CD4-positive, alpha-beta T cell (primary cell): Measurements from ENCODE around the gene GLB1L. TPM values are rescaled to one million over a fixed set of nuclear protein-coding genes. Genes with fewer than 3 reads are reported as not detected.

ENCODE experiments used
- ATAC-seq: fragments of 200-7000 bp; cut with Tn5 transposase; one replicate; pipeline ENCODE4 v1.10.0; 2022; ENCODE audit warnings: mild to moderate bottlenecking; ENCODE audit not compliant: poor library complexity
- CTCF ChIA-PET: fragments of 350-600 bp; sonication (Branson Sonifier 250); formaldehyde crosslinking; loops from one replicate; lab custom pipeline; 2021; ENCODE audit warnings: antibody characterized with exemption, inconsistent platforms; lab: Charles Lee
- POLR2A ChIA-PET: fragments of 350-600 bp; sonication (Branson Sonifier 250); formaldehyde crosslinking; loops from one replicate; lab custom pipeline; 2021; ENCODE audit warnings: antibody characterized with exemption, inconsistent platforms; lab: Charles Lee
- DNase-seq, 14 experiments: peaks; one replicate each; pipeline ENCODE4 v3.0.0-alpha.2; 2013 to 2020; ENCODE audit warnings: mixed read lengths in 2 of 14
- H3K27ac ChIP-seq, 2 donors: one replicate each; pipeline versions ENCODE4 v1.5.1 to v1.7.0; 2013; ENCODE audit warnings: low read length in 2 of 2, low read depth in 1 of 2, mild to moderate bottlenecking in 1 of 2
- H3K27me3 ChIP-seq, 2 experiments: 1 replicate in 1 of 2; 2 replicates in 1 of 2; pipeline versions ENCODE4 v1.6.1 to v1.7.0; 2013; ENCODE audit warnings: low read length in 2 of 2, control low read depth in 1 of 2, mild to moderate bottlenecking in 1 of 2, moderate library complexity in 1 of 2; ENCODE audit not compliant: insufficient read depth in 2 of 2, control insufficient read depth in 1 of 2
- H3K36me3 ChIP-seq: one replicate; pipeline ENCODE4 v1.6.1; 2013; ENCODE audit warnings: low read length, control low read depth; ENCODE audit not compliant: insufficient read depth
- H3K4me1 ChIP-seq: one replicate; pipeline ENCODE4 v1.6.1; 2013; ENCODE audit warnings: low read length, control low read depth; ENCODE audit not compliant: insufficient read depth
- H3K4me3 ChIP-seq: one replicate; pipeline ENCODE4 v1.5.1; 2013; ENCODE audit warnings: mild to moderate bottlenecking, low read length, moderate library complexity
- H3K9me3 ChIP-seq, 2 experiments: 1 replicate in 1 of 2; 2 replicates in 1 of 2; pipeline versions ENCODE4 v1.6.1 to v1.7.0; 2013; ENCODE audit warnings: low read length in 2 of 2, mild to moderate bottlenecking in 2 of 2, control low read depth in 1 of 2, moderate library complexity in 1 of 2; ENCODE audit not compliant: control insufficient read depth in 1 of 2, insufficient read depth in 1 of 2
- H3K27ac Mint-ChIP-seq: one replicate; pipeline ENCODE4 v1.8.0; 2020; ENCODE audit warnings: mixed read lengths
- H3K27me3 Mint-ChIP-seq: one replicate; pipeline ENCODE4 v1.8.0; 2021; ENCODE audit warnings: mixed read lengths
- H3K36me3 Mint-ChIP-seq: one replicate; pipeline ENCODE4 v1.8.0; 2021; ENCODE audit warnings: low read depth, mixed read lengths
- H3K4me1 Mint-ChIP-seq: one replicate; pipeline ENCODE4 v1.8.0; 2021; ENCODE audit warnings: low read depth, mixed read lengths
- H3K4me3 Mint-ChIP-seq: one replicate; pipeline ENCODE4 v1.8.0; 2020; ENCODE audit warnings: mild to moderate bottlenecking, mixed read lengths
- H3K9me3 Mint-ChIP-seq: one replicate; pipeline ENCODE4 v1.8.0; 2020; ENCODE audit warnings: mixed read lengths
- intact Hi-C, 2 experiments: fragments of 100-400 bp; cut with DNase I in 1 of 2; cut with micrococcal nuclease in 1 of 2; formaldehyde crosslinking; loops; one replicate each; pipeline versions ENCODE4 v1.15.1 to v1.9.0; 2023 to 2025; cut with DNase I, micrococcal nuclease
- total RNA-seq, 174 experiments: library from RNA in 2 of 174; stranded (reverse) in 2 of 174; gene quantifications; one replicate each; pipeline ENCODE4 v1.2.3 and lab custom pipeline; 2021 to 2026
- TF ChIP-seq, protein P1 (sequence below): fragments of 200-600 bp; IDR thresholded peaks from one replicate; pipeline ENCODE4 v1.8.0; 2022; ENCODE audit warnings: antibody characterized with exemption, mild to moderate bottlenecking

GLB1L gene
- total RNA-seq, 2 experiments from 2014 or later = 2.4 to 3.0 TPM

DNA sequence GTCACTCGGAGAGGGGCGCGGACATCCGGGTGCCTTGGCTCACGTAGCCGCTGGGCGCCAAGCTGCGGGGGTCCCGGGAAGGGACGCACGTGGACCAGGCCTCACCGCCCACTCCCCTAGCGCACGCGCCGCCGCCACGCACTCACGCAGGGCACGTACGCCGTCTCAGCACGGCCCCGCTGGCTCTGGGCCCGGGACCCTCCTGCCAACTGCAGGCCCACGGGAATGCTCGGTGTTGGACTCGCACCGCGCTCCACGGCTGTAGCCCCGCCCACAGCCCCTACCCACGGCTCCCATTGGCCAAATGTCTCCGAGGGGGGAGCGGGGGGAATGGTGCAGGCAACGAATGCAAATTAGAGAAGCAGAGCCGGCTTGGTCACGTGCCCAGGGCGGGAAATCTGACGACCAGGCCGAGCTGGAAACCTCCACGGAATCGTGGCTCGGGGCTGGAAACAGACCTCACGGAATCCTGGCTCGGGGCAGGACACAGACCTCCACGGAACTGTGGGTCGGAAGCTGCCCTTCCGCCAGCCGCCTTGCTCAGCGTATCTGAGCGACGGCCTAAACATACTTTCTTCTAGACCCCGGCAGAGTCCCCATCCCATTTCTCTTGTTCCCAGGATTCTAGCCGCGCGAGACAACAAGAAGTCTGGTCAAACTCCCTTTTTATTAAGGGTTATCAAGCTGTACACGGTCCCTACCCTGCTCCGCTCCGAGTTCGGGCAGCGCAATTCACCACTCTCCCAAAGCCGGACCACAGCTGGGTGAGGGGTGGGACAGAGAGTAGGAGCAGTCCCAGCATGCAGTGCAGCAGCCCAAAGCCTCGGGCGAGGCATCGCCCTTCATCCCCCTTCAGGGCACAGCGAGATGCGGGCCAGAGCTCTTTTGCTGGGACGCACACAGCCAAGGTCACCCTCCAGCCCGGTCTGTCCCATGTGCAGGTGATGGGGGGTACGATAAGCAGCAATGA is 26.2 kb downstream of the GLB1L start, which contains the start of gene ABCB6:
Gene ABCB6 (minus strand): TSS at position 227 of the 970 bp plus-strand sequence. CDS start 285 bp downstream, outside the sequence.
- intact Hi-C loops = loop anchor here (1.0 to 5.0 kb wide), 3 partner anchors 9 to 33 kb away; partner anchors contain the start of genes TUBA4A (in 2 of the 2), TUBA4B (in 2 of the 2), ANKZF1 (in 1 of the 2) and ATG9A (in 1 of the 2)
- ATAC-seq (peak; percentile 92), DNase-seq (peak; percentile 67 to 93 (median 86))
- Mint-ChIP-seq H3K36me3 (peaks cover 58% of the 10 kb centered on the region), H3K4me3 (peak within 1 kb of the TSS; percentile 85), H3K9me3 (no peaks in the 10 kb centered on the region), H3K27ac (peak within 1 kb of the TSS; percentile 78), H3K4me1 (peaks cover 21% of the 10 kb centered on the region), H3K27me3 (no peaks in the 10 kb centered on the region)
- H3K27me3 ChIP-seq = no peaks in the 10 kb centered on the region
- CTCF ChIA-PET = interaction anchor here (1.0 to 2.8 kb wide), 5 partner anchors 26 to 189 kb away, joined by 3 to 16 read pairs (median 4); partner anchors contain the start of genes CNPPD1, GLB1L and STK16
- TF ChIP-seq, protein P1, sequence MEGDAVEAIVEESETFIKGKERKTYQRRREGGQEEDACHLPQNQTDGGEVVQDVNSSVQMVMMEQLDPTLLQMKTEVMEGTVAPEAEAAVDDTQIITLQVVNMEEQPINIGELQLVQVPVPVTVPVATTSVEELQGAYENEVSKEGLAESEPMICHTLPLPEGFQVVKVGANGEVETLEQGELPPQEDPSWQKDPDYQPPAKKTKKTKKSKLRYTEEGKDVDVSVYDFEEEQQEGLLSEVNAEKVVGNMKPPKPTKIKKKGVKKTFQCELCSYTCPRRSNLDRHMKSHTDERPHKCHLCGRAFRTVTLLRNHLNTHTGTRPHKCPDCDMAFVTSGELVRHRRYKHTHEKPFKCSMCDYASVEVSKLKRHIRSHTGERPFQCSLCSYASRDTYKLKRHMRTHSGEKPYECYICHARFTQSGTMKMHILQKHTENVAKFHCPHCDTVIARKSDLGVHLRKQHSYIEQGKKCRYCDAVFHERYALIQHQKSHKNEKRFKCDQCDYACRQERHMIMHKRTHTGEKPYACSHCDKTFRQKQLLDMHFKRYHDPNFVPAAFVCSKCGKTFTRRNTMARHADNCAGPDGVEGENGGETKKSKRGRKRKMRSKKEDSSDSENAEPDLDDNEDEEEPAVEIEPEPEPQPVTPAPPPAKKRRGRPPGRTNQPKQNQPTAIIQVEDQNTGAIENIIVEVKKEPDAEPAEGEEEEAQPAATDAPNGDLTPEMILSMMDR = no peak
- H3K4me3 ChIP-seq = peak within 1 kb of the TSS; percentile 70
- peaks cover 26% of the 10 kb centered on the region for H3K4me1 ChIP-seq
- H3K36me3 ChIP-seq = peaks cover 43% of the 10 kb centered on the region
- POLR2A ChIA-PET = interaction anchor here (0.5 to 6.7 kb wide), 15 partner anchors 10 to 76 kb away, joined by 3 to 63 read pairs (median 6); partner anchors contain the start of genes ANKZF1, ATG9A, CNPPD1 and DNAJB2
- H3K9me3 ChIP-seq = no peaks in the 10 kb centered on the region
- peak within 1 kb of the TSS in 1 of 2 donors; percentile 56 for H3K27ac ChIP-seq

DNA sequence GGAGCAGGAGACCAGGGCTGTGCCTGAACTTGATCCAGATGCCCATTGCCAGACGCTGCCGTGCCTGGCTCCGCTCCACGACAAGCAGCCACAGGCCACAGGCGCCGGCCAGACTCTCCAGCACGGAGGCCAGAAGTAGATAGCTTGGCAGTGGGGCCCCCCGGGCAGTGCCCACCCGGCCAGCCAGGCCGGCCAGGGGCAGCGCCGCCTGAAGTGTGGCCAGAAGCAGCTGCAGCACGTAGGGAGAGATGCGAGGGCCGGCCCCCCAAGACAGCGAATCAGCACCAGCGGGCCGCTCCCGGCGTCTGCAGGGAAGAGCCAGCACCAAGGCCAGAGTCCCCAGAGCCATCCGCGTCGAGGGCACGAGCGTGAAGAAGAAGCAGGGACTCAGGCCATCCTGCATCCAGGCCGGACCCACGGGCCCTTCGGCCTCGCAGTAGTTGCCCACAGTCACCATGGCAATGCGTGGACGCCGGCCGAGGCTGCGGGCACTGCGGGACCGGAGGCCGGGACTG is 27.0 kb downstream of the GLB1L start:
- POLR2A ChIA-PET = interaction anchor here (0.5 to 6.7 kb wide), 13 partner anchors 11 to 77 kb away, joined by 3 to 63 read pairs (median 7); partner anchors contain the start of genes ANKZF1, ATG9A, CNPPD1 and DNAJB2
- peaks cover 50% of the 10 kb centered on the region for H3K36me3 Mint-ChIP-seq
- peaks cover 18% of the 10 kb centered on the region for H3K4me1 Mint-ChIP-seq
- peak overlapping the region; percentile 85 for H3K4me3 Mint-ChIP-seq
- H3K36me3 ChIP-seq = peaks cover 35% of the 10 kb centered on the region
- peak overlapping the region; percentile 70 for H3K4me3 ChIP-seq
- intact Hi-C loops = loop anchor here (5.0 kb wide), 1 partner anchor 34 kb away; the partner anchor contains the start of genes TUBA4A (in 2 of the 2) and TUBA4B (in 2 of the 2)
- no peaks in the 10 kb centered on the region for H3K9me3 ChIP-seq
- no peak overlapping the region for H3K27ac ChIP-seq
- ATAC-seq (peak; percentile 27), DNase-seq (peak in 3 of 14 experiments; percentile 12 to 36 (median 16))
- H3K27me3 ChIP-seq = no peaks in the 10 kb centered on the region
- peaks cover 26% of the 10 kb centered on the region for H3K4me1 ChIP-seq
- H3K27ac Mint-ChIP-seq = peak overlapping the region; percentile 78
- H3K27me3 Mint-ChIP-seq = no peaks in the 10 kb centered on the region
- CTCF ChIA-PET = interaction anchor here (1.0 to 2.8 kb wide), 4 partner anchors 42 to 189 kb away, joined by 3 to 16 read pairs (median 4); partner anchors contain the start of gene CNPPD1
- TF ChIP-seq, protein P1 = no peak
- H3K9me3 Mint-ChIP-seq = no peaks in the 10 kb centered on the region

DNA sequence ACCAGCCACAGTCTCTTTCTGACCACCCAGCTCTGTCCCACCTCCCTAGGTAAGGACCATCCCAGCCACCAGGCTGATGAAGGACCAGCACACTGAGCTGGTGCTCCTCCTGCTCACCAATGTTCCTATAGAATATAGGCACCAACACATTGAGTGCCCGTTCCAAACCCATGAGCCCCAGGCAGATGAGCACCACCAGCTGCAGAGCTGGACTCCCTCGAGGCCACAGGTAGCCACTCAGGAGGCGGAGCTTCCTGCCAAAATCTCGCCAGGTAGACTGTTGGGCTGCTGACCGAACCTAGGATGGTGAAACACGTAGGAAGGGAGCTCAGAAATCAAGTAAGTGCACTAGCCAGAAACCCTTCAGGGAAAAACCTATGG is 28.7 kb downstream of the GLB1L start:
- Histone ChIP-seq H3K27ac (no peak overlapping the region), H3K27me3 (no peaks in the 10 kb centered on the region), H3K36me3 (peaks cover 20% of the 10 kb centered on the region), H3K4me3 (no peak overlapping the region), H3K4me1 (peaks cover 26% of the 10 kb centered on the region), H3K9me3 (no peaks in the 10 kb centered on the region)
- CTCF ChIA-PET = interaction anchor here (1.2 to 2.8 kb wide), 3 partner anchors 38 to 78 kb away, joined by 3 to 13 read pairs (median 6); partner anchors contain the start of gene TUBA4A
- Mint-ChIP-seq H3K4me3 (peak overlapping the region; percentile 51), H3K9me3 (no peaks in the 10 kb centered on the region), H3K4me1 (peaks cover 19% of the 10 kb centered on the region), H3K36me3 (peaks cover 36% of the 10 kb centered on the region), H3K27ac (no peak overlapping the region), H3K27me3 (no peaks in the 10 kb centered on the region)
- TF ChIP-seq, protein P1 = no peak
- ATAC-seq = no peak
- intact Hi-C loops = loop anchor here (5.0 kb wide), 1 partner anchor 36 kb away; the partner anchor contains the start of genes TUBA4A (in 2 of the 2) and TUBA4B (in 2 of the 2)
- no peak for DNase-seq
- POLR2A ChIA-PET = interaction anchor here (0.8 to 6.7 kb wide), 4 partner anchors 13 to 40 kb away, joined by 3 to 63 read pairs (median 8); partner anchors contain the start of genes ANKZF1, ATG9A, CNPPD1 and TUBA4A
